Erythroblast (primary cell): ENCODE data around the gene PRKCE.

Source experiments
- GATA1 ChIP-seq: IDR thresholded peaks from 2 replicates; pipeline ENCODE4 v1.6.1; 2011; ENCODE audit warnings: low read depth, mild to moderate bottlenecking, control low read depth, low read length, moderate library complexity
- POLR2A ChIP-seq: IDR thresholded peaks from 2 replicates; pipeline ENCODE4 v1.6.1; 2011; ENCODE audit warnings: mild to moderate bottlenecking, low read length

DNA sequence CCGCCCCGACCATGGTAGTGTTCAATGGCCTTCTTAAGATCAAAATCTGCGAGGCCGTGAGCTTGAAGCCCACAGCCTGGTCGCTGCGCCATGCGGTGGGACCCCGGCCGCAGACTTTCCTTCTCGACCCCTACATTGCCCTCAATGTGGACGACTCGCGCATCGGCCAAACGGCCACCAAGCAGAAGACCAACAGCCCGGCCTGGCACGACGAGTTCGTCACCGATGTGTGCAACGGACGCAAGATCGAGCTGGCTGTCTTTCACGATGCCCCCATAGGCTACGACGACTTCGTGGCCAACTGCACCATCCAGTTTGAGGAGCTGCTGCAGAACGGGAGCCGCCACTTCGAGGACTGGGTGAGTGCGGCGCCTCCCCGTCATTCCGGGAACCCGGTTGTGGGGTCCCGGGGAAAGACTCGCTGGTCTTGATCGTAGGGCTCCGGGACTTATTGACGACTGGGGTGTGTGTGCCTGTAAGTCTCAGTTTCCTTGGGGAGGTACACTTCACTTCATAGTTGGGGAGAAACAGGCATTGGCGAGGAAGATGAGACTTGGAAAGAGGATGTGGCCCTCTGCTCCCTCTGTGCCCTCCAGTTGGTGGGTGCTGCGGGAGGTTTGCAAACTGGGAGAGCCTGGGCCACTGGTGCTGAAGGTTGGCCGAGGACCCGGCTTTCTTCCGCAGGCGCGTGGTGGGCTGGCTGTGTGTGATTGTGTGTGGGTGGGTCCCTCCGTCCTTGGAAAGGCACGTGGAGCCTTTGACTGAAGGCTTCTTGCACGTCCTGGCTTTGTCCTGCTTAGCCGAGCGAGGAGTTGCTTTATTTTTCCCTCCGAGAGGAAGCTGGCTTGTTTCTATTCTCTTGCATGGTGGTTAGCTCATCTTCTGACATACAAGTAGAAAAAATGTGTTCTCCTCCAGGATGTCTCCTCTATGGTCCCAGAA is 886 bp downstream of the PRKCE start:
- no peak for TF ChIP-seq POLR2A
- TF ChIP-seq GATA1 = no peak
